CD14-positive monocyte (primary cell): ENCODE data around the gene LDLRAD4. TPM values are rescaled to one million over a fixed set of nuclear protein-coding genes. Genes with fewer than 3 reads are reported as not detected.

Experiments used
- DNase-seq, 3 donors: peaks; one replicate each; pipeline ENCODE4 v3.0.0-alpha.2; 2011 to 2022
- H2AFZ ChIP-seq: 2 replicates; pipeline ENCODE4 v1.6.0; 2012; ENCODE audit warnings: mild to moderate bottlenecking, low read depth, low read length, inconsistent platforms; ENCODE audit not compliant: insufficient read depth, poor library complexity, severe bottlenecking
- H3K27ac ChIP-seq, 2 donors: 1 replicate in 1 of 2; 2 replicates in 1 of 2; pipeline ENCODE4 v1.5.1; 2012 to 2013; ENCODE audit warnings: low read length in 2 of 2, control low read depth in 1 of 2, inconsistent platforms in 1 of 2, low read depth in 1 of 2, mild to moderate bottlenecking in 1 of 2
- H3K27me3 ChIP-seq, 2 donors: one replicate each; pipeline versions ENCODE4 v1.6.0 to v1.6.1; 2011 to 2013; ENCODE audit warnings: low read length in 2 of 2; ENCODE audit not compliant: control insufficient read depth in 2 of 2, insufficient read depth in 2 of 2
- H3K36me3 ChIP-seq, 2 donors: replicated peaks in 1 of 2; 1 replicate in 1 of 2; 2 replicates in 1 of 2; pipeline versions ENCODE4 v1.5.1 to v1.6.1; 2012 to 2013; ENCODE audit warnings: low read length in 2 of 2, control low read depth in 1 of 2, inconsistent platforms in 1 of 2, mild to moderate bottlenecking in 1 of 2; ENCODE audit not compliant: insufficient read depth in 2 of 2, control insufficient read depth in 1 of 2
- H3K4me1 ChIP-seq, 2 donors: 1 replicate in 1 of 2; 2 replicates in 1 of 2; pipeline versions ENCODE4 v1.5.1 to v1.6.1; 2012 to 2013; ENCODE audit warnings: low read length in 2 of 2, control low read depth in 1 of 2, inconsistent platforms in 1 of 2, mild to moderate bottlenecking in 1 of 2, moderate library complexity in 1 of 2; ENCODE audit not compliant: insufficient read depth in 2 of 2, control insufficient read depth in 1 of 2
- H3K4me2 ChIP-seq: replicated peaks from 2 replicates; pipeline ENCODE3; 2012; ENCODE audit warnings: low read length, moderate library complexity, mild to moderate bottlenecking; ENCODE audit not compliant: poor library complexity, severe bottlenecking; ENCODE audit errors: extremely low read depth
- H3K4me3 ChIP-seq, 3 experiments: fragments of 200-600 bp in 1 of 3; sonication (generic) in 1 of 3; replicated peaks in 1 of 3; 1 replicate in 2 of 3; 2 replicates in 1 of 3; pipeline ENCODE4 v1.5.1; 2011 to 2013; ENCODE audit warnings: low read length in 3 of 3, mild to moderate bottlenecking in 3 of 3, control low read depth in 2 of 3, low read depth in 2 of 3, inconsistent platforms in 1 of 3, moderate library complexity in 1 of 3
- H3K79me2 ChIP-seq: 2 replicates; pipeline ENCODE4 v1.6.0; 2012; ENCODE audit warnings: mild to moderate bottlenecking, control low read depth, inconsistent platforms, low read length, moderate library complexity; ENCODE audit not compliant: insufficient read depth
- H3K9ac ChIP-seq: 2 replicates; pipeline ENCODE4 v1.6.0; 2017; ENCODE audit warnings: low read length, mild to moderate bottlenecking; ENCODE audit not compliant: insufficient read depth, poor library complexity, severe bottlenecking
- H3K9me3 ChIP-seq, 2 donors: replicated peaks in 1 of 2; 1 replicate in 1 of 2; 2 replicates in 1 of 2; pipeline versions ENCODE4 v1.5.1 to v1.6.1; 2012 to 2013; ENCODE audit warnings: low read length in 2 of 2, control low read depth in 1 of 2; ENCODE audit not compliant: control insufficient read depth in 1 of 2, insufficient read depth in 1 of 2
- H4K20me1 ChIP-seq: 2 replicates; pipeline ENCODE4 v1.6.0; 2012; ENCODE audit warnings: mild to moderate bottlenecking, low read length, control low read depth, moderate library complexity; ENCODE audit not compliant: insufficient read depth
- H3K27ac Mint-ChIP-seq, 7 donors: one replicate each; pipeline ENCODE4 v1.8.0; 2020; ENCODE audit warnings: mild to moderate bottlenecking in 7 of 7, mixed read lengths in 7 of 7, moderate library complexity in 6 of 7, inconsistent platforms in 2 of 7
- H3K27me3 Mint-ChIP-seq, 3 donors: one replicate each; pipeline ENCODE4 v1.8.0; 2021 to 2022; ENCODE audit warnings: low read depth in 3 of 3, mild to moderate bottlenecking in 3 of 3, mixed read lengths in 3 of 3, moderate library complexity in 3 of 3, inconsistent platforms in 1 of 3
- H3K36me3 Mint-ChIP-seq, 2 donors: one replicate each; pipeline ENCODE4 v1.8.0; 2020; ENCODE audit warnings: mixed read lengths in 2 of 2, inconsistent platforms in 1 of 2, mild to moderate bottlenecking in 1 of 2
- H3K4me1 Mint-ChIP-seq: one replicate; pipeline ENCODE4 v1.8.0; 2020; ENCODE audit warnings: mild to moderate bottlenecking, mixed read lengths
- H3K4me3 Mint-ChIP-seq, 2 donors: one replicate each; pipeline ENCODE4 v1.8.0; 2020; ENCODE audit warnings: mild to moderate bottlenecking in 2 of 2, mixed read lengths in 2 of 2, moderate library complexity in 1 of 2
- H3K9me3 Mint-ChIP-seq, 7 donors: one replicate each; pipeline ENCODE4 v1.8.0; 2020 to 2022; ENCODE audit warnings: mixed read lengths in 7 of 7, mild to moderate bottlenecking in 6 of 7, moderate library complexity in 6 of 7, inconsistent platforms in 2 of 7
- CTCF ChIP-seq: fragments of 200-600 bp; IDR thresholded peaks from one replicate; pipeline ENCODE4 v1.8.0; 2022; ENCODE audit warnings: antibody characterized with exemption, mild to moderate bottlenecking
- WGBS: methylation state at CpG from one replicate; pipeline ENCODE4 v1.1.5; 2013; ENCODE audit warnings: missing lambda C conversion rate; ENCODE audit not compliant: insufficient coverage; 5-methylcytosine and 5-hydroxymethylcytosine counted together
- intact Hi-C, 2 donors: fragments of 100-400 bp; cut with micrococcal nuclease; formaldehyde crosslinking; loops; one replicate each; pipeline versions ENCODE4 v1.15.0 to v1.15.1; 2023
- polyA plus RNA-seq, 3 donors: library from polyadenylated mRNA; depleted of rRNA in 1 of 3; unstranded in 2 of 3; stranded (reverse) in 1 of 3; fragments of 300-500 nt in 2 of 3; fragments of >200 nt in 1 of 3; fragmentation: Illumina TruSeq in 2 of 3; gene quantifications; 1 replicate in 2 of 3; 2 replicates in 1 of 3; pipeline ENCODE4 v1.2.3, GENCODE V29; 2012 to 2021

The LDLRAD4 gene
- polyA plus RNA-seq, 3 donors: 13.5 to 15.4 (median 13.8) TPM

DNA sequence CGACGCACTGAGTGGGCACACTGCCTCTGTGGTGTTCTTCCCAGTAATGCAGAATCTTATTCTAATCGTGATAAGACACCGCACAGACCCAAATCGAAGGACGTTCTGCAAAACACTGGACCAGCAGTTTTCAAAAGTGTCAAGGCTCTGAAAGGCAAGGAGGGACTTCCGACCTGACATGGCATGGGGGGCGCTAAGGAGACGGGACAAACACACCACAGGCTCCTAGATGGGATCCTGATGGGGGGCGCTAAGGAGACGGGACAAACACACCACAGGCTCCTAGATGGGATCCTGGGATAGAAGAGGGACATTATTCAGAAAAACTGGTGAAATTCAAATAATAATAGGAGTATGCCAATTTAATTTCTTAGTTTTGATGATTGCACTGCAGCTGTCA, 191.4 kb downstream of the LDLRAD4 start:
- 99% methylated on average over 7 of the region's 11 CpGs for WGBS
- Mint-ChIP-seq H3K4me3 (no peak overlapping the region), H3K27me3 (peaks cover 0 to 1% (median 0%) of the 10 kb centered on the region in 3 donors), H3K27ac (no peak overlapping the region), H3K36me3 (peaks cover 0 to 3% of the 10 kb centered on the region in 2 donors), H3K9me3 (peaks cover 4 to 22% (median 12%) of the 10 kb centered on the region in 7 donors), H3K4me1 (no peaks in the 10 kb centered on the region)
- H3K4me3 ChIP-seq: no peak overlapping the region
- no peaks in the 10 kb centered on the region for H3K4me1 ChIP-seq
- no peak overlapping the region for H3K9ac ChIP-seq
- DNase-seq: no peak
- no peak overlapping the region for H2AFZ ChIP-seq
- peaks cover 5 to 10% of the 10 kb centered on the region in 2 donors for H3K9me3 ChIP-seq
- H3K4me2 ChIP-seq: no peak overlapping the region
- no peak overlapping the region for H3K27ac ChIP-seq
- intact Hi-C loops: no loop called here
- H3K27me3 ChIP-seq: no peaks in the 10 kb centered on the region
- TF ChIP-seq CTCF: no peak
- H3K79me2 ChIP-seq: no peaks in the 10 kb centered on the region
- no peaks in the 10 kb centered on the region for H4K20me1 ChIP-seq
- no peaks in the 10 kb centered on the region for H3K36me3 ChIP-seq

DNA sequence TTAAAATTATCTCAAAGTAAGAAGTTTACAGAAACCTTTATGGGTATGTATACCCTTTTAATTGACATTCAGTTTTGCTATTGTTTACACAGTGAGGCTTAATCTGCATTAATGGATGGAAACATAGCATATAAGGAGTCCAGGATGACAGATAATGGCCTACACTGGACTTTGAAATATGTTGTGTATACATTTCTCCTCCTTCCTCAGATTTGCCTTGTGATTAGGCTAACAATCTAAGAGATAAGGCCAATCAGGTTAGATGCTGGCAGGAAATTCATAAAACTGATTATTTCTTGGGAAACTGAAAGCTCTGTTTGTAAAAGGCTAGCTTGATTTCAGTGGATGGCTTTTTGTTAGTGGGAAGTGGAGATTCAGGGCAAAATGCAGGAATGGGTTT, 191.9 kb downstream of the LDLRAD4 start:
- peaks cover 0 to 3% of the 10 kb centered on the region in 2 donors for H3K36me3 Mint-ChIP-seq
- Histone ChIP-seq H4K20me1 (peaks cover 1% of the 10 kb centered on the region), H2AFZ (no peak overlapping the region), H3K4me1 (peaks cover 0 to under 1% of the 10 kb centered on the region in 2 donors), H3K27ac (no peak overlapping the region), H3K79me2 (no peaks in the 10 kb centered on the region), H3K27me3 (no peaks in the 10 kb centered on the region), H3K4me2 (no peak overlapping the region), H3K36me3 (no peaks in the 10 kb centered on the region), H3K9ac (no peak overlapping the region), H3K9me3 (peaks cover 5 to 10% of the 10 kb centered on the region in 2 donors), H3K4me3 (no peak overlapping the region)
- peaks cover 4 to 22% (median 12%) of the 10 kb centered on the region in 7 donors for H3K9me3 Mint-ChIP-seq
- no peak for DNase-seq
- no peaks in the 10 kb centered on the region for H3K4me1 Mint-ChIP-seq
- no peak overlapping the region for H3K27ac Mint-ChIP-seq
- H3K4me3 Mint-ChIP-seq: no peak overlapping the region
- H3K27me3 Mint-ChIP-seq: peaks cover 0 to 1% (median 0%) of the 10 kb centered on the region in 3 donors
- no peak for TF ChIP-seq CTCF
- intact Hi-C loops: no loop called here
